Kidney epithelial cell (primary cell): ENCODE data around the gene C5orf34. TPM values are rescaled to one million over a fixed set of nuclear protein-coding genes. Genes with fewer than 3 reads are reported as not detected.
"Not testable (repeated sequence)": the region's sequence is repeated elsewhere in the genome, so short reads cannot be mapped to it uniquely, and the experiment has no call there.

Experiments used
- DNase-seq: peaks from one replicate; pipeline ENCODE4 v3.0.0-alpha.2; 2010; ENCODE audit warnings: low read depth
- H3K27me3 ChIP-seq: 2 replicates; pipeline ENCODE4 v1.6.0; 2011; ENCODE audit warnings: low read length; ENCODE audit not compliant: control insufficient read depth, insufficient read depth
- H3K36me3 ChIP-seq: 2 replicates; pipeline ENCODE4 v1.5.1; 2011; ENCODE audit warnings: low read length; ENCODE audit not compliant: control insufficient read depth, insufficient read depth
- H3K4me3 ChIP-seq: 2 replicates; pipeline ENCODE4 v1.5.1; 2011; ENCODE audit warnings: low read depth, mild to moderate bottlenecking, control low read depth, low read length
- CTCF ChIP-seq: IDR thresholded peaks from 2 replicates; pipeline ENCODE4 v1.5.1; 2011; ENCODE audit warnings: mild to moderate bottlenecking, moderate library complexity, low read length, control low read depth, inconsistent platforms; ENCODE audit not compliant: insufficient read depth, poor library complexity, severe bottlenecking
- total RNA-seq: library from RNA; depleted of rRNA; stranded (reverse); fragments of >200 nt; gene quantifications from 2 replicates; pipeline ENCODE4 v1.2.3, GENCODE V29; 2015

C5orf34 gene
- total RNA-seq, 1 donor from 2014 or later: 0.38 TPM

DNA sequence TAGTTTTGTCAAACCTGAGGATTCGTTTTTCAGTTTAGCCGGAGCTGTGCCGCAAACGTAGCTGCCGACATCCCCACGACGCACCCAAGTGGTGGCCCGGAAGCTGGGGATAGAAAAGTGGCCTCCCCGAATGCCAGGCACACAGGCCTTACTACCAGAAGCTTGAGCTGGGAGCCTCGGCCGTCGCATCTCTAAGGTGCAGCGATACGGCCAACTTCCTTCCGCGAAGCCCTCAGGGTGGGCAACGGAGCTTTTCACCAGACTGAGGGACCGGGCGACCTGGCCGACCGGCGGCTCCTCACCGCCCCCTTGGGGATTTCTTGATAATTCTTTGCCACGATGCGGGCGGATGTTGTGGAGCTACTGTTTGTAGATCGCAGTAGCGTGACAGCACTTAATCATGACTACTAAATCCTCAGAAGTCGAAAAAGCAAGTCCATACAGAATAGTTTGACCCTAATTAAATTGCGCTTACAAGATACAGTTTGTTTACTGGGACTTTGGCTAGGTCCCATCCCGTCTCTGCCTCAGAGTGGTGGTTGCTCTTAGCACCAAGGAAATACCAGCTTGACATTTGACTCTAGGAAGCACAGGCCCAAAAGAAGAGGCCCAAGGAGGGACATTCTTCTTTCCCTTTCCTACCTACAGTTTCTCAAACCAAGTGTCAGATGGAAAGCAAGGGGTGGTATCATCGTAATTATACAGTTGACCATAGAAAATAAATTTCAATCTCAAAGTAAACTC lies 30.7 kb downstream of the C5orf34 start:
- TF ChIP-seq CTCF: peak; percentile 78
- peak; percentile 43 for DNase-seq
- no peaks in the 10 kb centered on the region for H3K36me3 ChIP-seq
- H3K4me3 ChIP-seq: peak overlapping the region; percentile 89
- H3K27me3 ChIP-seq: no peaks in the 10 kb centered on the region

DNA sequence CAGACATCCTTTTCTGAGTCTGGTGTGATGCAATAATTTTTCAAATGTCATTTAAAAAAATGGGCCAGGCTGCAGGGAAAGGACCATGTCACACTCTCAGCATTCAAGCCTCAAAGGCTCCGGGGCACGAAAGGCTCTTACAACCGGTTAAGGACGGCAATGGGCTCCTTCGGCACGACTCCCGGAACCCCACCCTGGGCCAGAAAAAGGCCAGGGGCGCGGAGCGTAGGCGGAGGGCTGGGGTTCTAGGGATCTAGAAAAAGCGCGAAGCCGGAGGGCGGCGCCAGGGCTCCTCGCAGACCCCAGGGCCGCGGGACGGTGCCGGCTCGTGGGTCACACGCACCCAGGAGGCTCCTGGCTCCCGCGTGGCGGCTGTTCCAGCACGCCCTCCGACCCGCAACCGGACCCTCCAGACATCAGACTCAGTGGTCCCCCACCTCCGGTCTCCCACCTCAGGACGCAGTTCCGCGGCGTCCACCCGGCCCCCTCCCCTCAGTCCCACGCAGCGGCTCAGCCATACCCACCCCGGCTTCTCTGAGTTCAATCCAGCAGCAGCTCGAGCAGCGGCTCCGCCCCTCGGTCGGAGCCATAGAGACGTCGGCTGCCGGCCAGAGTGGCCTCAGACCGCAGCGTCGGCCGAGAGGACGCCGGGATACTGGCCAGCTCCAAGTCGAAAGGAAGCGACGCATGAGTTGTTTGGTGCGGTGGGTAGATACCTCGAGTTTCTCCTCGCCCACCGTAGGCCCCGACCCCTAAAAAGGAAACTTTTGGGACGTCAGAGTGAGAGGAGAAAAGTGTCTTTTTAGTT lies 31.4 kb downstream of the C5orf34 start, which contains the start of gene TMEM267:
TMEM267 (minus strand) TSS at position 568 of the 808 bp plus-strand sequence. CDS start 29,896 bp downstream, outside the sequence.
- Histone ChIP-seq H3K36me3 (no peaks in the 10 kb centered on the region), H3K4me3 (peak within 1 kb of the TSS; percentile 89), H3K27me3 (no peaks in the 10 kb centered on the region)
- peak; percentile 71 for DNase-seq
- no peak for TF ChIP-seq CTCF

GRCh38 chr5:43482490-43483297 lies 32.3 kb downstream of the C5orf34 start:
- no peaks in the 10 kb centered on the region for H3K27me3 ChIP-seq
- no peaks in the 10 kb centered on the region for H3K36me3 ChIP-seq
- DNase-seq: no peak
- peak overlapping the region; percentile 89 for H3K4me3 ChIP-seq
- no peak for TF ChIP-seq CTCF

DNA sequence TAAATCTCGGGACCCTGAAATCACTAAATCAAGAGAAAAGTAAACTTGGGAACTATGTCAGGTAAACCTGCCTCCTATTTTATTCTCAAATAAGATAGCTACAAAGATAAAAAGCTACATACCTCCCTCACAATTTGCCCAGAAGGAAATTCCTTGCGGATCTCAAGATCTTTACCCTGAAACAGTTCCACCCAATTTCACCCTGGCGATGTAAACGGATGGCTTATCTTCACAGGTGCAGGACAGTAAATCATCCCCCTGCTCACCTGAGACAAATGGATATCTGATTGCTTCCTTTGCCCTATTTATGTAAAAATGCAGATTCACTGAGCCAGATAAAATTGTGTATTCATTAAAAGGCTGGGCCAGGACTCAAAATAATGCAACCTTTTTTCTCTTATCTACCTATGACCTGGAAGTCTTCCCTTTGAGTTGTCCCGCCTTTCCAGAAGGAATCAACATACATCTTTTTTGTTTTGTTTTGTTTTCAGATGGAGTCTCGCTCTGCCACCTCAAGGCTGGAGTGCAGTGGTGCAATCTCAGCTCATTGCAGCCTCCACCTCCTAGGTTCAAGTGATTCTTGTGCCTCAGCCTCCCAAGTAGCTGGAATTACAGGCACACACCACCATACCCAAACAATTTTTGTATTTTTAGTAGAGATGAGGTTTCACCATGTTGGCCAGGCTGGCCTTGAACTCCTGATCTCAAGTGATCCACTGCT lies 45.1 kb downstream of the C5orf34 start:
- no peak for DNase-seq
- no peaks in the 10 kb centered on the region for H3K36me3 ChIP-seq
- TF ChIP-seq CTCF: no peak
- H3K27me3 ChIP-seq: no peaks in the 10 kb centered on the region
- H3K4me3 ChIP-seq: no peak overlapping the region

DNA sequence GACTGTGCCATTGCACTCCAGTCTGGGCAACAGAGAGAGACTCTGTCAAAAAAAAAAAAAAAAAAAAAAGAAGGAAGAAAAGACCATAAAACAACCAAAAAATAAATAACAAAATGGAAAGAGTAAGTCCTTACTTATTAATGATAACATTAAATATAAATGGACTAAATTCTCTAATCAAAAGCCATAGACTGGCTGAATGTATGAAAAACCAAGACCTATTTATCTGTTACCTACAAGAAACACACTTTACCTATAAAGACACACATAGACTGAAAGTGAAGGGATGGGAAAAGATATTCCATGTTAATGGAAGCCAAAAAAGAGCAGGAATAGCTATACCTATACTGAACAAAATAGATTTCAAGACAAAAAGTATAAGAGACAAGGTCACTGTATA lies 47.8 kb downstream of the C5orf34 start:
- H3K4me3 ChIP-seq: no peak overlapping the region
- no peaks in the 10 kb centered on the region for H3K36me3 ChIP-seq
- H3K27me3 ChIP-seq: no peaks in the 10 kb centered on the region
- no peak for DNase-seq
- no peak for TF ChIP-seq CTCF

- H3K36me3 ChIP-seq, H3K27me3 ChIP-seq, H3K4me3 ChIP-seq, DNase-seq: not testable (repeated sequence)
Observed at GRCh38 chr5:43465455-43465854, 49.5 kb downstream of the C5orf34 start.
